H9 (cell line): ENCODE results near the gene KRTAP5-11. TPM values are rescaled to one million over a fixed set of nuclear protein-coding genes. Genes with fewer than 3 reads are reported as not detected.
"Not testable (repeated sequence)": the region's sequence is repeated elsewhere in the genome, so short reads cannot be mapped to it uniquely, and the experiment has no call there.

Source experiments
- DNase-seq: peaks from one replicate; pipeline ENCODE4 v3.0.0-alpha.2; 2017
- H2AFZ ChIP-seq: one replicate; pipeline ENCODE4 v1.6.1; 2013; ENCODE audit warnings: mild to moderate bottlenecking, low read length, control low read depth, moderate library complexity
- H2AK5ac ChIP-seq: 2 replicates; pipeline ENCODE4 v1.6.1; 2013; ENCODE audit warnings: low read length, control low read depth, mixed read lengths; ENCODE audit not compliant: insufficient read length
- H2BK120ac ChIP-seq: one replicate; pipeline ENCODE4 v1.6.1; 2013; ENCODE audit warnings: low read depth, mild to moderate bottlenecking, low read length, control low read depth, inconsistent platforms; ENCODE audit not compliant: poor library complexity, severe bottlenecking
- H2BK12ac ChIP-seq: 2 replicates; pipeline ENCODE4 v1.6.1; 2013; ENCODE audit warnings: low read length, control low read depth, mixed read lengths, low read depth; ENCODE audit not compliant: insufficient read length
- H2BK15ac ChIP-seq: 2 replicates; pipeline ENCODE4 v1.6.1; 2013; ENCODE audit warnings: low read depth, low read length, control low read depth
- H2BK20ac ChIP-seq: one replicate; pipeline ENCODE4 v1.6.1; 2013; ENCODE audit warnings: low read depth, mild to moderate bottlenecking, low read length, control low read depth, inconsistent platforms; ENCODE audit not compliant: poor library complexity, severe bottlenecking
- H2BK5ac ChIP-seq: 2 replicates; pipeline ENCODE4 v1.6.1; 2013; ENCODE audit warnings: low read length, control low read depth, mixed read lengths; ENCODE audit not compliant: insufficient read length
- H3K14ac ChIP-seq: 2 replicates; pipeline ENCODE4 v1.6.1; 2013; ENCODE audit warnings: low read length, control low read depth; ENCODE audit not compliant: insufficient read depth
- H3K18ac ChIP-seq: 2 replicates; pipeline ENCODE4 v1.6.1; 2013; ENCODE audit warnings: low read depth, mild to moderate bottlenecking, mixed read lengths, low read length, control low read depth; ENCODE audit not compliant: insufficient read length
- H3K23ac ChIP-seq: 2 replicates; pipeline ENCODE4 v1.6.1; 2013; ENCODE audit warnings: low read length, control low read depth, mixed read lengths, low read depth; ENCODE audit not compliant: insufficient read length
- H3K23me2 ChIP-seq: 2 replicates; pipeline ENCODE4 v1.6.1; 2013; ENCODE audit warnings: low read depth, mild to moderate bottlenecking, mixed read lengths, low read length, control low read depth; ENCODE audit not compliant: insufficient read length, poor library complexity, severe bottlenecking
- H3K27ac ChIP-seq: 2 replicates; pipeline ENCODE4 v1.5.1; 2013; ENCODE audit warnings: low read length, control low read depth, mixed read lengths, low read depth; ENCODE audit not compliant: insufficient read length
- H3K27me3 ChIP-seq: 2 replicates; pipeline ENCODE4 v1.6.1; 2013; ENCODE audit warnings: low read length, control low read depth, inconsistent platforms; ENCODE audit not compliant: insufficient read depth
- H3K4ac ChIP-seq: 2 replicates; pipeline ENCODE4 v1.6.1; 2013; ENCODE audit warnings: low read depth, mild to moderate bottlenecking, control low read depth, inconsistent platforms, low read length, moderate library complexity
- H3K4me1 ChIP-seq: 2 replicates; pipeline ENCODE4 v1.6.1; 2013; ENCODE audit warnings: low read length, control low read depth, inconsistent platforms; ENCODE audit not compliant: insufficient read depth
- H3K4me2 ChIP-seq: 2 replicates; pipeline ENCODE4 v1.6.1; 2013; ENCODE audit warnings: low read length, control low read depth, mixed read lengths; ENCODE audit not compliant: insufficient read length, insufficient read depth
- H3K56ac ChIP-seq: 2 replicates; pipeline ENCODE4 v1.6.1; 2013; ENCODE audit warnings: low read depth, mild to moderate bottlenecking, mixed read lengths, low read length, control low read depth; ENCODE audit not compliant: insufficient read length
- H3K79me1 ChIP-seq: 2 replicates; pipeline ENCODE4 v1.6.1; 2013; ENCODE audit warnings: low read depth, mild to moderate bottlenecking, moderate library complexity, low read length, control low read depth, inconsistent platforms; ENCODE audit not compliant: insufficient read depth, poor library complexity, severe bottlenecking
- H3K79me2 ChIP-seq: 2 replicates; pipeline ENCODE4 v1.6.1; 2013; ENCODE audit warnings: low read length, control low read depth, inconsistent platforms; ENCODE audit not compliant: insufficient read depth
- H3K9ac ChIP-seq: 2 replicates; pipeline ENCODE4 v1.6.1; 2013; ENCODE audit warnings: low read length, control low read depth, mixed read lengths; ENCODE audit not compliant: insufficient read length; ENCODE audit errors: extremely low read depth
- H3K9me3 ChIP-seq: one replicate; pipeline ENCODE4 v1.6.1; 2013; ENCODE audit warnings: low read depth, low read length, inconsistent platforms; ENCODE audit not compliant: control insufficient read depth
- H3T11ph ChIP-seq: one replicate; pipeline ENCODE4 v1.6.1; 2013; ENCODE audit warnings: mild to moderate bottlenecking, low read length, control low read depth, inconsistent platforms
- H4K20me1 ChIP-seq: one replicate; pipeline ENCODE4 v1.6.1; 2013; ENCODE audit not compliant: control insufficient read depth, insufficient read length, insufficient read depth
- H4K5ac ChIP-seq: 2 replicates; pipeline ENCODE4 v1.6.1; 2013; ENCODE audit warnings: low read depth, mild to moderate bottlenecking, mixed read lengths, low read length, control low read depth; ENCODE audit not compliant: insufficient read length
- H4K8ac ChIP-seq: replicated peaks from 2 replicates; pipeline ENCODE4 v1.6.1; 2013; ENCODE audit warnings: low read length, control low read depth, mixed read lengths, low read depth; ENCODE audit not compliant: insufficient read length
- H4K91ac ChIP-seq: 2 replicates; pipeline ENCODE4 v1.6.1; 2013; ENCODE audit warnings: low read depth, mild to moderate bottlenecking, moderate library complexity, mixed read lengths, low read length, control low read depth; ENCODE audit not compliant: insufficient read length
- H3K27ac Mint-ChIP-seq, 3 experiments: 2 replicates in 2 of 3; 3 replicates in 1 of 3; pipeline ENCODE4 v1.8.0; 2020 to 2021; ENCODE audit warnings: mixed read lengths in 3 of 3, mild to moderate bottlenecking in 1 of 3, moderate library complexity in 1 of 3
- H3K27me3 Mint-ChIP-seq: 2 replicates; pipeline ENCODE4 v1.8.0; 2021; ENCODE audit warnings: low read depth, mild to moderate bottlenecking, moderate library complexity, mixed read lengths
- H3K36me3 Mint-ChIP-seq, 3 experiments: 2 replicates in 2 of 3; 3 replicates in 1 of 3; pipeline ENCODE4 v1.8.0; 2020 to 2021; ENCODE audit warnings: low read depth in 3 of 3, mixed read lengths in 3 of 3; ENCODE audit not compliant: insufficient read depth in 1 of 3
- H3K4me1 Mint-ChIP-seq, 2 experiments: 2 replicates each; pipeline ENCODE4 v1.8.0; 2020; ENCODE audit warnings: mixed read lengths in 2 of 2
- H3K4me3 Mint-ChIP-seq, 2 experiments: 2 replicates in 1 of 2; 3 replicates in 1 of 2; pipeline ENCODE4 v1.8.0; 2020 to 2021; ENCODE audit warnings: mild to moderate bottlenecking in 2 of 2, mixed read lengths in 2 of 2, moderate library complexity in 1 of 2
- H3K9me3 Mint-ChIP-seq, 2 experiments: 2 replicates in 1 of 2; 3 replicates in 1 of 2; pipeline ENCODE4 v1.8.0; 2020; ENCODE audit warnings: mild to moderate bottlenecking in 2 of 2, mixed read lengths in 2 of 2, moderate library complexity in 1 of 2
- WGBS: extraction: QIAGEN DNeasy Blood & Tissue Kit; methylation state at CpG from one replicate; pipeline ENCODE4 v1.1.7; 2013; ENCODE audit warnings: missing lambda C conversion rate, low lambda C conversion rate, mixed read lengths; ENCODE audit not compliant: insufficient read length; ENCODE audit errors: extremely low coverage; 5-methylcytosine and 5-hydroxymethylcytosine counted together
- total RNA-seq: library from RNA; stranded (reverse); gene quantifications from 2 replicates; pipeline ENCODE4 v1.2.1, GENCODE V29; 2021

The KRTAP5-11 gene
- total RNA-seq, 1 experiment from 2014 or later: not detected

- H3K23me2 ChIP-seq, H4K5ac ChIP-seq, DNase-seq, H3K79me1 ChIP-seq, H4K91ac ChIP-seq, H3K79me2 ChIP-seq, H3K56ac ChIP-seq, H3K27me3 ChIP-seq, H3K23ac ChIP-seq, H3K27ac ChIP-seq, H3K14ac ChIP-seq, H3K4me1 ChIP-seq, H3K9me3 Mint-ChIP-seq, H2BK15ac ChIP-seq, H3T11ph ChIP-seq, H3K4ac ChIP-seq, H2BK120ac ChIP-seq, H2AK5ac ChIP-seq, H2BK20ac ChIP-seq, H3K4me2 ChIP-seq, H3K27ac Mint-ChIP-seq, H3K36me3 Mint-ChIP-seq, H4K20me1 ChIP-seq, H4K8ac ChIP-seq, H3K18ac ChIP-seq, H3K9me3 ChIP-seq, H2BK12ac ChIP-seq, H3K4me3 Mint-ChIP-seq, H2BK5ac ChIP-seq, H3K9ac ChIP-seq, H2AFZ ChIP-seq: not testable (repeated sequence)
- WGBS: no CpG with 5 or more reads among the region's 5 CpGs
- H3K4me1 Mint-ChIP-seq: peaks cover 20 to 21% of the 10 kb centered on the region in 2 experiments
- H3K27me3 Mint-ChIP-seq: peaks cover 37% of the 10 kb centered on the region
Measured at GRCh38 chr11:71585673-71586072, 3.0 kb upstream of the KRTAP5-11 start.

DNA sequence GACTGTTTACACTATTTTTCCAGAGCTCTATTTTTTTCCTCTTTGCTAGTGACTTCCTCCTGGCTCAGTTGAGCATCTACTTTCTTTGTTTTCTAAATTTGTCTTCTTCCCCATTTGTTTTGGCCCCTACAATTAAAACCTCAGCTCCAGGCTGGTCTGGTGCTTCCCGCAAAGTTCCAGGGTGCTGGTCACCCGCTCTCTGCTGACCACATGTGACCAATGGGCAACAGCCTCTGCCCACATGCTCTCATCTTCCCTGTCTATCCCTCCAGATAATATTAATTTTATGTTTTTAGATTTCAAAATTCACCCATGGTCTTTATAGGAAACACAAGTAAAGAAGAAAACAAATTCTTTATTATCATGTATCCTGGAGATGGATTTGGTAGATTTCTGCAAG is 294 bp upstream of the KRTAP5-11 start:
- not testable (repeated sequence) for H2BK12ac ChIP-seq, H3K79me2 ChIP-seq, H4K20me1 ChIP-seq, H2BK15ac ChIP-seq, H4K8ac ChIP-seq, H3K4me3 Mint-ChIP-seq, H3K18ac ChIP-seq, H3K9me3 ChIP-seq, H3K79me1 ChIP-seq, H3K4me1 ChIP-seq, H3K27ac Mint-ChIP-seq, H3K27ac ChIP-seq, H3K56ac ChIP-seq, H4K91ac ChIP-seq, H2BK5ac ChIP-seq, H3K9ac ChIP-seq, H3T11ph ChIP-seq, H3K27me3 ChIP-seq, DNase-seq, H3K23ac ChIP-seq, H2AFZ ChIP-seq, H2AK5ac ChIP-seq, H3K23me2 ChIP-seq, H2BK20ac ChIP-seq, H4K5ac ChIP-seq, H3K14ac ChIP-seq, H2BK120ac ChIP-seq, H3K4ac ChIP-seq, H3K9me3 Mint-ChIP-seq, H3K36me3 Mint-ChIP-seq, H3K4me2 ChIP-seq
- peaks cover 23 to 24% of the 10 kb centered on the region in 2 experiments for H3K4me1 Mint-ChIP-seq
- peaks cover 44% of the 10 kb centered on the region for H3K27me3 Mint-ChIP-seq
- WGBS: no CpG with 5 or more reads among the region's 2 CpGs
